GM12873 (cell line): Measurements from ENCODE around the gene NEUROG2.

Experiments
- CTCF ChIP-seq: IDR thresholded peaks from 2 replicates; pipeline ENCODE4 v1.5.1; 2012; ENCODE audit warnings: low read depth, mild to moderate bottlenecking, moderate library complexity, low read length, control low read depth; ENCODE audit not compliant: insufficient read depth; ENCODE audit errors: missing control alignments

Gene NEUROG2

GRCh38 chr4:112508356-112508755 lies 7.6 kb downstream of the NEUROG2 start:
- no peak for TF ChIP-seq CTCF

- TF ChIP-seq CTCF, result no peak
These were observed 11.2 kb downstream of the NEUROG2 start for GRCh38 chr4:112504807-112505206.

- TF ChIP-seq CTCF, result no peak
These were observed 13.1 kb downstream of the NEUROG2 start for GRCh38 chr4:112502871-112503270.

GRCh38 chr4:112492321-112492720 lies 23.7 kb downstream of the NEUROG2 start:
- no peak for TF ChIP-seq CTCF

DNA sequence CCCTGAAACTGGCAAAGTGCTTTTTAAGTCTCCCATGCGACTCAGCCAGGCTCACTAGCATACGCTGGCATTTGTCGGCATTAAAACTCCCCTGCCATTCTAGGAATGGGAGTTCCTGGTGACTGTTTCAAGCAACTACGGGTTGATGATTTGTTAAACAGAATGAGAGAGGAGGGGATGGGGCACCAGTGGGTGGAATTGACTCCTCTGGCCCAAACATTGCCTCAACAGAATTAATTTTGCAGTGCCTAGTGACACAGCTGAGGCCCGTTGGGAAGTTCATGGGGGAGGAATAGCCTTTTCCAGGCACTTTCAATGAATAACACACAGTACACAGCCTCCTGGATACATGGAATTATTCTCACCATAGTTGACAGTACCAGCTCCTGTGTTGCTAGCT lies 30.1 kb downstream of the NEUROG2 start:
- TF ChIP-seq CTCF, result no peak

GRCh38 chr4:112473985-112474384 lies 42.0 kb downstream of the NEUROG2 start:
- TF ChIP-seq CTCF, result no peak

GRCh38 chr4:112472318-112472717 lies 43.7 kb downstream of the NEUROG2 start:
- no peak for TF ChIP-seq CTCF
